ENCODE data around the gene CPA2.
A peak's percentile ranks its signal among the peaks of the same experiment; 100 is the strongest.

The CPA2 gene

GRCh38 chr7:130281260-130281659 lies 14.6 kb downstream of the CPA2 start:
- peak; percentile 74 for DNase-seq (ENCODE audit: low spot score)

GRCh38 chr7:130286881-130287280 lies 20.2 kb downstream of the CPA2 start:
- DNase-seq (ENCODE audit: low spot score), result no peak

- no peak for DNase-seq (ENCODE audit: low spot score)
These were observed 21.5 kb downstream of the CPA2 start for GRCh38 chr7:130288168-130288567.

GRCh38 chr7:130288829-130289228 lies 22.2 kb downstream of the CPA2 start:
- no peak for DNase-seq (ENCODE audit: low spot score)

GRCh38 chr7:130289478-130289877 lies 22.8 kb downstream of the CPA2 start:
- no peak for DNase-seq (ENCODE audit: low spot score)

GRCh38 chr7:130290745-130291144 lies 24.1 kb downstream of the CPA2 start:
- DNase-seq (ENCODE audit: low spot score), result no peak

- peak; percentile 87 for DNase-seq (ENCODE audit: low spot score)
These were observed 26.1 kb downstream of the CPA2 start, which contains the start of gene CPA4 for GRCh38 chr7:130292682-130293257. CPA4 (plus strand) TSS chr7:130293161; CDS start chr7:130293181, 20 bp downstream.

GRCh38 chr7:130293521-130293920 lies 26.9 kb downstream of the CPA2 start:
- no peak for DNase-seq (ENCODE audit: low spot score)

- no peak for DNase-seq (ENCODE audit: low spot score)
These were observed 27.7 kb downstream of the CPA2 start for GRCh38 chr7:130294314-130294713.

- peak; percentile 70 for DNase-seq (ENCODE audit: low spot score)
These were observed 29.7 kb downstream of the CPA2 start for GRCh38 chr7:130296221-130296951.

GRCh38 chr7:130297628-130298543 lies 31.2 kb downstream of the CPA2 start:
- no peak for DNase-seq (ENCODE audit: low spot score)

- DNase-seq (ENCODE audit: low spot score), result no peak
These were observed 32.1 kb downstream of the CPA2 start for GRCh38 chr7:130298544-130299326.

GRCh38 chr7:130299866-130300265 lies 33.2 kb downstream of the CPA2 start:
- no peak for DNase-seq (ENCODE audit: low spot score)

GRCh38 chr7:130301501-130302020 lies 34.9 kb downstream of the CPA2 start:
- DNase-seq (ENCODE audit: low spot score), result no peak

GRCh38 chr7:130302649-130303048 lies 36.0 kb downstream of the CPA2 start:
- DNase-seq (ENCODE audit: low spot score), result no peak

GRCh38 chr7:130303127-130303526 lies 36.5 kb downstream of the CPA2 start:
- no peak for DNase-seq (ENCODE audit: low spot score)

GRCh38 chr7:130303551-130303950 lies 36.9 kb downstream of the CPA2 start:
- DNase-seq (ENCODE audit: low spot score), result no peak

GRCh38 chr7:130303982-130304381 lies 37.3 kb downstream of the CPA2 start:
- DNase-seq (ENCODE audit: low spot score), result no peak

GRCh38 chr7:130304878-130305277 lies 38.2 kb downstream of the CPA2 start:
- no peak for DNase-seq (ENCODE audit: low spot score)

- no peak for DNase-seq (ENCODE audit: low spot score)
These were observed 38.9 kb downstream of the CPA2 start for GRCh38 chr7:130305433-130306042.

GRCh38 chr7:130309986-130310385 lies 43.3 kb downstream of the CPA2 start:
- DNase-seq (ENCODE audit: low spot score), result no peak

Measured in AG20443 (cell line).